Measurements from ENCODE around the gene TECPR1.
A peak's percentile ranks its signal among the peaks of the same experiment; 100 is the strongest.

TECPR1 gene

DNA sequence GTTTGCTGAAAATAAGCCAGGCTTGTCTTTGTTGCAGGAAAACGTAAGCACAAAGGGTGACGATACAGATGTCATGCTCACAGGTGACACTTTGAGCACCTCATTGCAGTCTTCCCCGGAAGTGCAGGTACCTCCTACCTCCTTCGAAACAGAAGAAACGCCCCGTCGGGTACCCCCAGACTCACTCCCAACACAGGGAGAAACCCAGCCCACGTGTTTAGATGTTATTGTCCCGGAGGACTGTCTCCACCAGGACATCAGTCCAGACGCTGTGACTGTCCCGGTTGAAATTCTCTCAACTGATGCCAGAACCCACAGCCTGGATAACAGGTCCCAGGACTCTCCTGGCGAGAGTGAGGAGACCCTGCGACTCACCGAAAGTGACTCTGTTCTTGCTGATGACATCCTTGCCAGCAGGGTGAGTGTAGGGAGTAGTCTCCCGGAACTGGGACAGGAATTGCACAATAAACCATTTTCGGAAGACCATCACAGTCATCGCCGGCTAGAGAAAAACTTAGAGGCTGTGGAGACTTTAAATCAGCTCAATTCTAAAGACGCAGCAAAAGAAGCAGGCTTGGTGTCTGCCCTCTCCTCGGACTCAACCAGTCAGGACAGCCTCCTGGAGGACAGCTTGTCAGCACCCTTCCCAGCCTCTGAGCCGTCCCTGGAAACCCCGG lies 59.1 kb downstream of the TECPR1 start:
- DNase-seq (ENCODE audit: low spot score): no peak

DNA sequence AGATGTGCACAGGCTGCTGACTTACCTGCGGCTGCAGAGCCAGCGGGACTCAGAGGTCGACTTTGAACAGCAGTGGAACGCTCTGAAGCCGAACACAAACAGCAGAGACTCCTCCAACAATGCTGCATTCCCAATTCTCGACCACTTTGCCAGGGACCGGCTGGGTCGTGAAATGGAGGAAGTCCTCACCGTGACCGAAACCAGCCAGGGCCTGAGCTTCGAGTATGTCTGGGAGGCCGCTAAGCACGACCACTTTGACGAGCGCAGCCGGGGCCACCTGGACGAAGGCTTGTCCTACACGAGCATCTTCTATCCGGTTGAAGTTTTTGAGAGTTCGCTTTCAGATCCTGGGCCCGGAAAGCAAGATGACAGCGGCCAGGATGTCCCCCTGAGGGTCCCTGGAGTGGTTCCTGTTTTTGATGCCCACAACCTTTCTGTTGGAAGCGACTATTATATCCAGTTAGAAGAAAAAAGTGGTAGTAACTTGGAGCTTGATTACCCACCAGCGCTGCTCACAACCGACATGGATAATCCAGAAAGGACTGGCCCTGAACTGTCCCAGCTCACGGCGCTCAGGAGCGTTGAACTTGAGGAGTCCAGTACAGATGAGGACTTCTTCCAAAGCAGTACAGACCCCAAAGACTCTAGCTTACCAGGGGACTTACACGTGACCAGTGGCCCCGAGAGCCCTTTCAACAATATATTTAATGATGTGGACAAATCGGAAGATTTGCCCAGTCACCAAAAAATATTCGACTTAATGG lies 60.2 kb downstream of the TECPR1 start:
- DNase-seq (ENCODE audit: low spot score): no peak

DNA sequence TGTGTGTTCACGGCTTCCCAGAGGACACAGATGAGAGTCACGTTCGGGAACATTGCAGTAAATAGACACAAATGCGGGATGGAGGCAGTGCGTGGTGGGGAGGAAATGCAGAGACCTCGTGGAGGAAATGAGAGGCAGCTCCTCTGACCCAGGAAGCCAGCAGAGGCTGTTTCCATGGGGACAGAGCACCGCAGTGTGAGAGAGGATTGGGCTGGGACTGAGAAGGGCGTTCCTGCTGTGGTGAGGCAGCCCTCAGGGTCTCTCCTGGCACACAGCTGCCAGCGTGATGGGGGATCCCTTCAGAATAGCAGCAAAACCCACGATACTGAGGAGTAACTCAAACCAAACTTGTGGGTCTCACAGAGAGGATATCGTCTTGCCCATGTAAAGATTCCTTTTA lies 62.5 kb downstream of the TECPR1 start:
- DNase-seq (ENCODE audit: low spot score): no peak

DNA sequence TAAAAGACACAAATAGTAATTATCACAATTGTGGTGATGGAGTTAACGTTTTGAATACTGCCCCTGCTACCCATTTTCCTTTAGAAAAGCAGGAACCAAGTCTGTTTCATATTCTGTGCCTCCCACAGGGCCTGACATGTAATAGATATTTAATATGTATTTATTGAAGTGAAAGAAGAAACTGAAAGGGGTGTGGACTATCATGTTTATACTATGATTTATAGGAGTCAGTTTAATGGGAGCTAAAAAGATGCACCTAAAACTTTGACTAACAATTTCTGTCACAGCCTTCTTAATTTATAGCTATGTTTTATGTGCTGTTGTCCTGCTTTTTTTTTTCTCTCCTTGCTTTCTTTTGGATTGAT lies 64.9 kb downstream of the TECPR1 start:
- DNase-seq (ENCODE audit: low spot score): no peak

DNA sequence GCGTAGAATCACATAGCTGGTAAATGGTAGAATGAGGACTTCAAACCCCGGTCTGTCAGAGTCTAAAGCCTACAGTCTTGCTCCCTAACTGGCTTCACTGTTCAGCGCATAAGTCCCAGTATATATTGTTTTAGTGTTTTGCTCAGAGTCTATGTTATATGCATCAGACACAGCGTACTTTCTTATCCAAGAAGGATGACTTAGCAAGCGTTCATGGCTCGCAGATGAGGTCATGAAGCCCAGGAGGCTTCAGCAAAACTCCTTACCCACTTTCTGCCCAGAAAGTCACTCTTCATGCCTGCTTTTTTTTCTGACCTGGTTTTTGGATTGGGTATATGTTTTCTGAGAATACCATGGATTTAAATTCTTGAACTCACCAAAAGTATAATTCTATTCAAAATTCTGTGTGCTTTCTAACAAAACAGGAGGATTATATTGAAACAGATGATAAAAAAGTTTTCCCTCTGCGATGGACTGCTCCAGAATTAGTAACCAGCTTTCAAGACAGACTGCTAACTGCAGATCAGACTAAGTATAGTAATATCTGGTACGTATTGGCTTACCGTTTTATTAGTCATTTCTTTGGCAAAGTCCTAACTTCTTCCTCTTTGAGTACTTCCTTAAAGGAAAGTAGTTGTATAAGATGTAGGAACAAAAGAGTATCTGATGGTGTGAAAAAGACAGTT lies 65.4 kb downstream of the TECPR1 start:
- DNase-seq (ENCODE audit: low spot score): peak; percentile 22

DNA sequence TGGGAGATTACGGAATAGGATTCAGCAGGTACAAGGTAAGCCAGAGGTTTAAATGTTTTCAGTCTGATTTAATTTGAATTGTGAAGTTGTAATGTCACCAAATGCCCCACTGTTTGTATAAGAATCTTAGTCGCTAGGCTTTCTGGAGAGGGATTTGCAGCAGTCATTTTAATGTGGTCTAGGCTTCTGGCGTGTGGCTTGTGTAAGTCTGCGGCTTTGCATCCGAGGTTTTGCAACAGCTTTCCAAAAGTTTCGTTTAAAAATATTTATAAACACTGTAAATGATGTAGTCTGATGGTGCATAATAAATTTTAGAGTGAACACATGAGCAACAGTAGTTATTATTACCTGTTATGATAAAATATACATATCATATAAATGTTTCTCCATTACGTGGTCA lies 66.9 kb downstream of the TECPR1 start:
- no peak for DNase-seq (ENCODE audit: low spot score)

DNA sequence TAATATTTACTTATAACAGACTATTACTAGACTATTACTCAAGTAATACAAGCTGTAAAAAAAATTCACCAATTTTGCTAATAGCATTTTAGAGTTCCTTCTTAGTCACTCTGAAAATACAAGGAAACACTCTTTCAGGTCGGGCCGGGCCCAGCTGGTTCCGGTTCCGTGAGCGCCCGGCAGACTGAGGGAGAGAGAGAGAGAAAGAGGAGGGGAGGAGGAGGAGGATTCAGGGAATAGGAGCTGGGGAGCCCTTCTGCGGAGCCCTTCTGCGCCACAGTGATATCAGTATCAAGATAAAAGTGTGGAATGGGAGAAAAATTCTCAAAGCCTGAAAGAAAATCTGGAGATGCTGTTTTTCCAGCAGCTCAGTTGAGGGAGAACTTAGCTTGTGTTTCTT lies 71.3 kb downstream of the TECPR1 start:
- no peak for DNase-seq (ENCODE audit: low spot score)

DNA sequence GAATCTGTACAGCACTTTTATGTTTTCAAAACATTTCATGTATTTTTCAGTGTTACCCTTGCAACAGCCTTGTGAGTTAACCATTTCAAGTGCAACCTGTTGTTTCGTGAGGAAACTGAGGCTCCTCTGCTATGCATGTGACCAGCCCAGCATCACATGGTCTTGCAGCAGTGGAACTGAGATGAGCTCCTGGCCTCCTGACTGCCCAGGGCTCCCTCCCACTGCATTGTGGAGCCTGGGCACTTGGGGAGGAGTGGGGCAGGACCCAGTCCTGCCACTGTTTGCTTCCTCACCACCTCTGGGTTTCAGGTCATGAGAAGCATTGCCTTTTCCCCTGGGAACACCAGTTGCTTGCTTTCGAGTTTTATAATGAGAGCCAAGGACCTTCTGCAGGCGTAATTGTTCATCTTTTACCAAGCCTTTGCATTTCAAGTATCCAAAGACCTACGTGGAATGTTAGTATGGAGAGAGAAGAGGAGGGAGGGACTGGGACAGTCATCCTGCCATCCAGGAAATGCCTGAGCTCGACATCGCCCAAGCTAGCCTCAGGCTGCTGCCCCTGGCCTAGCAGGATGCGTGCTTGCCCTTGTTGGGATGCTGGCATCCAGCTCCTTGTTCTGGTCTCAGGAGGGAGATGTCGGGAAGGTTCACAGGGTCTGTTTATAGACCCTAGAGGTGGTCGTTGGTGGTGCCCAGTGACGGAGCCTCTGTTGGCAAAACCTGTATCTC lies 73.1 kb downstream of the TECPR1 start:
- DNase-seq (ENCODE audit: low spot score): no peak

DNA sequence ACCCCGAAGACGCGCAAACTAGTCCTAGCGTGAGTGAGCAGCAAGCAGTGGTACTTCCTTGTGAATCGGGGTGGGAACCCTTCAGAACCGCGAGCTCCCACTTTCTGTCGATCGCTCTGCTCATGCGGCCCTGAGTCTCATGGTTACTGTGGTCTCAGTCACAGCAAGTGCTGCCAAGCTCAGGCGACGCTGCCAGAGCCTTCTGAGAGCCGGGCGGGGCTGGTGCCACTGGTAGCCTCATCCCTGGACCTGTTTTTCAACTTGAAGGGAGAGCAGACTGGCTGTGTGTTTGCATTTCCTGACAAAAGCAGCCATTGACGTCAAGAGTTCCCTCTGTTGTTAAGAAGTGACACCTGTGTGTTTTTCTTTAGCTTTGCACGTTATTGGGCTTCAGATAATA lies 73.7 kb downstream of the TECPR1 start:
- DNase-seq (ENCODE audit: low spot score): no peak

DNA sequence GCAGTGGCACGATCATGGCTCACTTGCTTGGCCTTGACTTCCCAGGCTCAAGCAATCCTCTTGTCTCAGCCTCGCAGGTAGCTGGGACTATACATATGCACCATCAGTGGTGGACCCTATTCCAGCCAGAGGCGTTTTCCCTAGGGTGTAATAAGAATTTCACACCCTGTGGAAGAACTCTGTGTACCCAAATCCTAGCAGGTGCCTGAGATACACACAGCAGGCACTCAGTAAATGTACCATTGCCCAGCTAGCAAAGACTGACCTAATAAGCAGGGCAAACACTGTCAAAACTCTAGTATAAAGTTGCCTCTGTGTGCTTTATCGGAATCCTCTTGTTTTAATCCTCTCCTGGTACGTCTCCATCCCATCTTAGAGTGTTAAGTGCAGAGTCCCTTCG lies 74.5 kb downstream of the TECPR1 start:
- DNase-seq (ENCODE audit: low spot score): no peak

DNA sequence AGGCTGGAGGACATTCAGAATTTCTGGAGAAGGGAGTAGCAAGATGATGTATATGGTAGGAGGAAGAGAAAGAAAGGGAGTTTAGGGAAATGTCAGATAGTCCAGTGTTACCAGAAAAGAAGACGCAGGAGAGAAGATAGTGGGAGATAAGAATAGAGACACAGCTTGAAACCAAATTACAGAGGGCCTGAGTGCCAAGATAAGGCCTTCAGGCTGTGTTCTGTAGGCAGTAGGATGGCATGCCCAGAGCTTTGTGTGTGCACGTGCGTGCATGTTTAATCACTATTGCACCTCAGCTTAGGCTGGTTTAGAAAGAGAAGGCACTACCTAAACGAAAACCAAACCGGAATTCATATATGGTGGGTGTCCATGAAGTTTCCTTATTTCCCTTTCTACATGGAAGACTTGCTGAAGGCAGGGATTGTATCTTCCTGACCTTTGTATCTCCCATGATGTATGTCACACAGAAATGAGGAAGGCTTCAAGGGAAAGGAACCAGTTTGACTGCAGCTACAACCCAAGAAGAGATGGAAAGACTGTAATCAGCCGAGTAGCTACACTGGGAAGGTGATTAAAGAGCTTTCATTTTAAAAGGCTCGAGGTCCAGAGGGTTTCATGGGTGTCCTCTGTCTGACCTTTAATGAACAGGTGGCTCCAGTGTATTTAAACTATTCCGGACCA lies 76.6 kb downstream of the TECPR1 start:
- DNase-seq (ENCODE audit: low spot score): no peak

DNA sequence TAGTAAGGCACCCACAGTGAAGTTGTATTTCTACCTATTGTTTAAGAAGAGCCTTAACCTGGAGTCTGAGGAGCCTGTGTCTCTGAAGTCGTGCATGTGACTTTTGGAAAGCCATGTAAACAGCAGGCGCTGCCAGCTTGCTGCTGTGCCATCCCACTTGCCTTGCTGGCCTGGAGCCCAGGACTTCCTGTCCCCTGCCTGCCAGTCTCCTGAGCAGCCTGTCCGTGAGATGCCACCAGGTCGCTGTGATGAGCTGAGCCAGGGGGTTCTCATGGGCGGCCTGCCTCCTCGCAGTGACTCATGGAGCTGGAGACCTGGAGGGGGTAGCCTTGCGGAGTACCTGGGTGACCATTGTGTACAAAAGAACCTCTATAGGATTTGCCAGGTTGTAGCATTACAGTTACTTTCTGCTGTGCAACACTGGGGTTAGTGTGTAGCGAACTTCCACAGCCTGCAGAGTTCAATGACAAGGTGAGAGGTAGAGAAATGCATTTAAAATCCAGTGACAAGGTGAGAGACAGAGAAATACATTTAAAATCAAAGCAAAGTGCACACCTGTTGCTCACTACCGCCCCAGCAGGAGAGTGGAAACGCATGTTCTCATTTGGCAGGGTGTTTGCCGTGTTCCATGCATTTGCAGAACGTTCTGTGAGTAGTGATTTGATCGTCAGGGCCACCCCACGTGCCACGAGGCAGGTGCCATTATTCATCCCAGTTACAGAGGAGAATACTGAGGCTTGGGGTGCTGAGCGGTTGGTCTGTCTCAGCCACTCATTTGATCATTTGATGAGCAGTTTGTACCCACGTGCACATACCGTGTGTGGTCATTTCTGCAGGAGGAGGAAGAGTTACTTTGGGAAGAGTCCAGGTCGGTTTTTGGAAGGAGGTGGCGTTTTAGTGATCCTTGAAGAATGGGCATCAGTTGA lies 77.4 kb downstream of the TECPR1 start:
- no peak for DNase-seq (ENCODE audit: low spot score)

DNA sequence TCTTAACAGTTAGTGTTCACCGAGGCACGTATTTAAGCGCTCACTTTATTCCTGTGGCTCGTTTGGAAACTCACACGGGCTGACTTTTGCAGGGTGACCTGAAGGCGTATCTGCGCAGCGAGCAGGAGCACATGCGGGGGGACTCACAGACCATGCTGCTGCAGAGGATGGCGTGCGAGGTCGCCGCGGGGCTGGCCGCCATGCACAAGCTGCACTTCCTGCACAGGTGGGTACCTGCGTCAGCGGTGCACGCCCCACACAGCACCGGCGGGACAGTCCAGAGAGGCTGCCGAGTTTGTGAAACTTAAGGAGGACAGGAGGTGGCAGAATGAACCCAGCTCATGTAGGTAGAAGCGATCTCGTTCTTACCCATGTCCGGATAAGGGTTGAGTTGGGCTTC lies 80.6 kb downstream of the TECPR1 start:
- no peak for DNase-seq (ENCODE audit: low spot score)

DNA sequence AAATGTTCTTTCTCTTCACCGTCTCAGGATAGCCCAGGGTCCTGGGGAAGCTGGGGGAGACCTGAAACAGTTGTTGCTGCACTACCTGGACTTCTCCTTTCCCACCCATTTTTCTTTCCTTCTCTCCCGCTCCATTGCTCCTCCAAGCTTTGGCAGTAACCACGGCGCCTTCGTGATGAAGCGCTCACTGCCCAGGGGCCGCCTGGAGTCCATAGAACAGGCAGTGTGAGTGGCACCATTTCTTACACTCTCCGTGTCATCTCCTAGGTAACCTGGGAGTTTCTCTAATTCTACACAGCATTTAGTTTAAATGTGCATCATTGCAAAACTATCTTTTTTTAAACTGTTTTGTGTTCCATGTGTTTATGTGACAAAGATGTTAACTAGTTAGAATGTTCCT lies 81.1 kb downstream of the TECPR1 start:
- DNase-seq (ENCODE audit: low spot score): no peak

DNA sequence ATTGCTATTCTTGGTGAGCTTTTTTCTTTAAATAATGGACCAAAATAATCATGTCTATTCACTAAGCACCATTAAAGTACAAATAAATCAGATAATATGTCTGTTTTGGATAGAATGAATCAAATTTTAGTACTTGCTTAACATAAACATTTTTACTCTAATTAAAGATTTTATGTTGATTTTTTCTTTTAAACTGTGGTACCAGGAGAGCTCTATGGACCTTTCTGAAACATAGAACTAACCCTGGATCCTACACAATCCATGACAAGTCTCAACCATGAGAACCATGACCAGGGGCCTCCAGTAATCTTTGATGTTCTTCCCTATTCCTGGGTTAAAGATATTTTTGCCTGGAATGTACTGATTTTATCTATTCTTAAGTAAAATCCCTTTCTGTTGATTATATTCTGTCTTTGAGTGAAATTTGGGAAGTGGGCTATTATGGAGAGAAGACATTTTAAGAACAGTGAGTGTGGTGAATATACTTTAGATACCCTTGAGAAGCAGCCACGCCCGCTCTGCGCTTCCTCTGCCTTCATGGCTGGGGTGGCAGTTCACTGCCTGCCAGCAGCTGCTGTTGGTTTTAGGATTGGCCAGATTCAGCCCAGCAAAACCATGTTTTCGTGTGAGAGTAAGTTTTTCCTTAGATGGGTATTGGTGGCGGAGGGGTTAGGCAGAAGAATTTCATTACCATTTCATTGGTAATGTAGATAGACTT lies 83.0 kb downstream of the TECPR1 start:
- DNase-seq (ENCODE audit: low spot score): no peak

DNA sequence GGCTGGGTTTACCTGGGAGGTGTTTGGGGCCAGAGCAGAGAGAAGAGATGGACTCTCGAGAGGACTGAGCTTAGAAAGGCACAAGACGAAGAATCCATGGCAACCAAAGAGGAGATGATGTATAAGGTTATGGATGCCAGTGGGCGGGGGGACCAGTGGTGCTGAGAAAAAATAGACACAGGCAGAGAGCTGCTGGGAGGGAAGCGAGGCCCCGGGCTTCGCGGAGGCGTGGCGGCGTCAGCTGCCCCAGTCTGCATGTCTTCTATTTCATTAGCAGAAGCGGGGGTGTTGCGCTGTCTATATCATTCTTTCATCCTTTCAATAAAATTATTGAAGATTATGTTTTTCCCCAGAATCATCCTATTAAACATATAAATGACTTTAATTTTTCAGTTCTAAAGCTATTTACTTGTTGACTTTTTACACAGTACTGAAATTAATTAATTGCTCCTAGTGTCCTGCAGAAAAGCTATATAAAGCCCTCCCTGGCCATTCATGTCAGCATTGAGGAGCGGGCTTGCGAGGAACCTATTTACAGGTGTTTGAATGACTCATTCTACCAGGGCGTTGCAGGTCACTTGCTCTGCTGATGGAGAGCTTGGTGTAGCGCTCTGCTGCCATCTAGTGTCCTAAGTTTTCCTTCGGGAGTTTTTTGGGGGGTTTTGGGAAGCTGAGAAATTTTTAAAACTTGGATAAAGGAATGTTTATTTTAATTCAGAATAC lies 83.7 kb downstream of the TECPR1 start:
- DNase-seq (ENCODE audit: low spot score): peak; percentile 71

DNA sequence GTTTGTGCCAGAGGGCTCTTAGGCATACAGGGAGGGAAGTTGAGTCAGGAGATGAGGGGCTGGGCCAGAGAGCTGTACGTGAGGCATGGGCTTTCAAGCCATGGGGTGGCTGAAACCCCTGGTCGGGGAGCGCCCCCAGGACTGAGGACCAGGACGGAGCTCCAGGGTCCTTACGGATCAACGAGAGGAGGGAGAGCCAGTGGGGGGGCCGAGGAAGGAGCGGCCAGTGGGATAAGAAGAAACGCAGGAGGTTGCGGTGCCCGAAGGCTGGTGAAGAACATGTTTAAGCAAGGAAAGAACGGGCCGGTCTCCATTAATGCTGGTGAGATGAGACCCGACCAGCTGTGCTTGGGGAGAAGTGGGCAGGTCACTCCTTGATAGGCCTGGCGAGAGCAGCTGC lies 84.4 kb downstream of the TECPR1 start:
- DNase-seq (ENCODE audit: low spot score): no peak

DNA sequence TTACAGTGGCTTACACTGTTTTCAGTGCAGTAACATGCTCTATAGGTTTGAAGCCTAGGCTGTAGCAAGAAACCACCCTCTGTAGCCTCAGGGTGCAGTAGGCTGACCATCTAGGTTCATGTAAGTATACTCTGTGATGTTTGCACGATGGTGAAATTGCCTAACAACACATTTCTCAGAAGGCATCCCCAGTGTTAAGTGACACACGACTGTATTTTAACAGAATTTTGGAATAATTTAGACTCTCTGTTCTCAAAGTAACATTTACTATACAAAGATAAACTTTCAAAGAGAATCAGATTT lies 85.4 kb downstream of the TECPR1 start:
- DNase-seq (ENCODE audit: low spot score): no peak

DNA sequence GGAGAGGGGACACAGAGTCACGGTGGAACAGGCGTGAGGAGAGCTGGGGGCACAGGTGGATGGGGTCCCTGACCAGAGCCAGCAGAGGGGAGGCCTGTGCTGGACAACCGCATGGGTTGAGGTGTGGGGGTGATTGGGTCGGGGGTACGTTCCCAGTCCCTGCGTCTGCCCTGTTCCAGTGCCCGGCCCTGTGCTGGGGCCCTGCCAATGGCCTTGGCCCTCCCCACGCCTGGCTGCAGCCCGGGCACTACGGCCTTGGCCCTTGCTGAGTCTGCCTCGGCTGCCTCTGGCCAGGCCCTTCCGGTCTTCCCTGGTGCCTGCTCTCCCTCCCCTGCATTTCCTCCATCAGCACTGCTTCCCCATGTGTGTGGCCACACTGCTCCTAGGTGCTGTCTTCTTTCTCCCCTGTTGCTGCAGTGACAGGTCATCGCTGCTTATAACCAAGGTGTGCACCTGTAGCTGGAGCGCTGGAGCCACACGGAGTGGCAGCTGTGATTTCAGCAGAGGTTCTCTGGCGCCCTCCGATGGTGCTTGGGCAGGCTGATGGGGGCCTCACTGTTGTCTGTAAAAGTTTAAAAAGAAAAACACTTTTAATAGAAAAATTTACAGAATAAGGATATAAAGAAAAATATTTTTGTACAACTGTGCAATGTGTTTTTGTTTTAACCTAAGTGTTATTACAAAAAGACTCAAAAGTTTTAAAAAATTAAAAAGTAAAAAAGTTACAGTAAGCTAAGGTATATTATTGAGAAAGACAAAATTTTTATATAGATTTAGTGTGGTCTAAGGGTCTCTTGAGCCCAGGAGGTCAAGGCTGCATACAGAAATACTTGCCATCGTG lies 86.0 kb downstream of the TECPR1 start:
- DNase-seq (ENCODE audit: low spot score): no peak

All from RKO (cell line).